GM19397 (cell line): ENCODE results near the gene PGAM4.
"Not testable (repeated sequence)": the region's sequence is repeated elsewhere in the genome, so short reads cannot be mapped to it uniquely, and the experiment has no call there.

Experiments
- ATAC-seq: cut with Tn5 transposase; IDR thresholded peaks from one replicate; pipeline ENCODE4 v1.9.1; 2021; ENCODE audit warnings: mild to moderate bottlenecking, moderate library complexity; ENCODE audit not compliant: unreplicated experiment

PGAM4 gene

GRCh38 chrX:77930581-77930980 is 38.9 kb downstream of the PGAM4 start:
- no peak for ATAC-seq

DNA sequence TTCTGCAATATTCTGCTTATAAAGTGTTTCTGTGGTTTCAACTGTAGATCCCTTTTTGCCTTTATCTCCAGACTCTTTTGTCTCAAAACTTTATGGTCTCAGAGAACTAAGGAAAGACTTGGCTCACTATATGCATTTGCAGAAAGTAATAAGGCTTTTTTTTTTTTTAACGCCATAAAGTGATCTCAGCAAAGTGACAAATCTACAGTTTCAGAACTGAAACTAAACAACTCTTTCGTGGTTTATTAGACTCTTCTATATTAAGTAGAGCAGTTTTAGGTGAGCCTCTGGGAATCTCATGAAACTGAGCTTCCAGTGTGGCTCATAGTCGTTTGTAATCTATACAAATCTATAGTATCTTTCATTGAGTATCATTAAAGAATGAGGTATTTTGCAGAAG is 43.7 kb downstream of the PGAM4 start:
- ATAC-seq = no peak

- ATAC-seq = no peak
Observed at GRCh38 chrX:77924320-77924859, 45.0 kb downstream of the PGAM4 start.

- ATAC-seq = no peak
Observed at GRCh38 chrX:77922787-77923186, 46.7 kb downstream of the PGAM4 start.

DNA sequence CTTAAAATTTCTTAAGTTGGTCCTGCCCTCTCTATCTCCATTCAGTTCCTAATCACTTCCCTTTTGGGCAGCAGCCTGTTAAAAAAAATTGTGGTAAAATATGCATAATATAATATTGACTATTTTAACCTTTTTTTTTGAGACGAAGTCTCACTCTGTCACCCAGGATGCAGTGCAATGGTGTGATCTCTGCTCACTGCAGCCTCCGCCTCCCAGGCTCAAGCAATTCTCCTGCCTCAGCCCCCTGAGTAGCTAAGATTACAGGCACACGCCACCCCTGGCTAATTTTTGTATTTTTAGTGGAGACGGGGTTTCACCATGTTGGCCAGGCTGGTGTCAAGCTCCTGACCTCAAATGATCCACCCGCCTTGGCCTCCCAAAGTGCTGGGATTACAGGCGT is 50.1 kb downstream of the PGAM4 start:
- ATAC-seq = not testable (repeated sequence)

- ATAC-seq = no peak
Observed at GRCh38 chrX:77918568-77918967, 50.9 kb downstream of the PGAM4 start.
